ENCODE measurements around the gene PDCD6IP. TPM values are rescaled to one million over a fixed set of nuclear protein-coding genes. Genes with fewer than 3 reads are reported as not detected.
"Not testable (repeated sequence)": the region's sequence is repeated elsewhere in the genome, so short reads cannot be mapped to it uniquely, and the experiment has no call there.

The PDCD6IP gene, protein sequence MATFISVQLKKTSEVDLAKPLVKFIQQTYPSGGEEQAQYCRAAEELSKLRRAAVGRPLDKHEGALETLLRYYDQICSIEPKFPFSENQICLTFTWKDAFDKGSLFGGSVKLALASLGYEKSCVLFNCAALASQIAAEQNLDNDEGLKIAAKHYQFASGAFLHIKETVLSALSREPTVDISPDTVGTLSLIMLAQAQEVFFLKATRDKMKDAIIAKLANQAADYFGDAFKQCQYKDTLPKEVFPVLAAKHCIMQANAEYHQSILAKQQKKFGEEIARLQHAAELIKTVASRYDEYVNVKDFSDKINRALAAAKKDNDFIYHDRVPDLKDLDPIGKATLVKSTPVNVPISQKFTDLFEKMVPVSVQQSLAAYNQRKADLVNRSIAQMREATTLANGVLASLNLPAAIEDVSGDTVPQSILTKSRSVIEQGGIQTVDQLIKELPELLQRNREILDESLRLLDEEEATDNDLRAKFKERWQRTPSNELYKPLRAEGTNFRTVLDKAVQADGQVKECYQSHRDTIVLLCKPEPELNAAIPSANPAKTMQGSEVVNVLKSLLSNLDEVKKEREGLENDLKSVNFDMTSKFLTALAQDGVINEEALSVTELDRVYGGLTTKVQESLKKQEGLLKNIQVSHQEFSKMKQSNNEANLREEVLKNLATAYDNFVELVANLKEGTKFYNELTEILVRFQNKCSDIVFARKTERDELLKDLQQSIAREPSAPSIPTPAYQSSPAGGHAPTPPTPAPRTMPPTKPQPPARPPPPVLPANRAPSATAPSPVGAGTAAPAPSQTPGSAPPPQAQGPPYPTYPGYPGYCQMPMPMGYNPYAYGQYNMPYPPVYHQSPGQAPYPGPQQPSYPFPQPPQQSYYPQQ
- polyA plus RNA-seq (2012; ENCODE audit: missing spikeins), result 85.1 TPM

DNA sequence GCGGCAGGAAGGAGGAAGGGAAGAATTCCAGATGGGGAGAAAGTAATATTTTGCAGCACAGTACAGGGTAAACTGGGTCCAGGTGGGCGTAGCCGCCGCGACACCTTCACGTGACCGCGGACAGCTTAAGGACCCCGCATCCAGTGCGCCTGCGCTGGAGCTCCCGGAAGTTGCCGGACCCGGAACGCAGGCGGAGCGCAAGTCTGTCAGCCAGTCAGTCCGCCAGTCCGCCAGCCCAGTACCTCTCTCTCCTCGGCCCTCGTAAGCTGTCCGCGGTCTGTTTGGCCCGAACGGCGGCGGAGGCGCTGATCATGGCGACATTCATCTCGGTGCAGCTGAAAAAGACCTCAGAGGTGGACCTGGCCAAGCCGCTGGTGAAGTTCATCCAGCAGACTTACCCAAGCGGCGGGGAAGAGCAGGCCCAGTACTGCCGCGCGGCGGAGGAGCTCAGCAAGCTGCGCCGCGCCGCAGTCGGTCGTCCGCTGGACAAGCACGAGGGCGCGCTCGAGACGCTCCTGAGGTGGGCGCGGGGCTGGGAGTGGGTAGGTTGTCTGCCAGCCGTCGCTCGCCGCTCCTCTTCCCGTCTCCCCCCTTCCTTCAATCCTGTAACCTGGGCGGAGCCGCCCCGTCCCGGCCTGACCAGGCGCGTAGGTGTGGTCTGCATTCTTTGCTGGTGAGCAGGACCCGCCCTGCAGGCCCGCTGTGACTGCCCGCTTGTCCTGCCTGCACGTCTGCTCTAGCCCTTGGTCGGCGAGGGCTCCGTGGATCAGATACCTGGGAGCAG, at the start of gene PDCD6IP:
Gene PDCD6IP (plus strand): TSS at position 213 of the 784 bp plus-strand sequence. CDS start 99 bp downstream, at position 312.
- DNase-seq (ENCODE audit: insufficient read length) (peak; percentile 77), FAIRE-seq (peak; percentile 98)
- TF ChIP-seq TAF1 (IDR thresholded peaks at IDR 0.05; ENCODE audit: borderline replicate concordance, low read depth, low read length) (peak; percentile 92), POLR2A (IDR thresholded peaks at IDR 0.05; ENCODE audit: low read depth, low read length) (peak; percentile 98), POLR2AphosphoS5 (IDR thresholded peaks at IDR 0.05; ENCODE audit: low read depth, low read length) (peak; percentile 98)

GRCh38 chr3:33749546-33750210, 48.8 kb upstream of the PDCD6IP start:
- FAIRE-seq (no peak), DNase-seq (ENCODE audit: insufficient read length) (no peak)
- TF ChIP-seq POLR2AphosphoS5 (IDR thresholded peaks at IDR 0.05; ENCODE audit: low read depth, low read length) (no peak), POLR2A (IDR thresholded peaks at IDR 0.05; ENCODE audit: low read depth, low read length) (no peak), TAF1 (IDR thresholded peaks at IDR 0.05; ENCODE audit: borderline replicate concordance, low read depth, low read length) (no peak)

GRCh38 chr3:33750211-33750548, 48.2 kb upstream of the PDCD6IP start:
- FAIRE-seq (no peak), DNase-seq (ENCODE audit: insufficient read length) (no peak)
- no peak for TF ChIP-seq TAF1 (IDR thresholded peaks at IDR 0.05; ENCODE audit: borderline replicate concordance, low read depth, low read length)
- TF ChIP-seq POLR2A (IDR thresholded peaks at IDR 0.05; ENCODE audit: low read depth, low read length), result no peak
- no peak for TF ChIP-seq POLR2AphosphoS5 (IDR thresholded peaks at IDR 0.05; ENCODE audit: low read depth, low read length)

- DNase-seq (ENCODE audit: insufficient read length) (no peak), FAIRE-seq (no peak)
- TF ChIP-seq TAF1 (IDR thresholded peaks at IDR 0.05; ENCODE audit: borderline replicate concordance, low read depth, low read length) (no peak), POLR2A (IDR thresholded peaks at IDR 0.05; ENCODE audit: low read depth, low read length) (no peak), POLR2AphosphoS5 (IDR thresholded peaks at IDR 0.05; ENCODE audit: low read depth, low read length) (no peak)
These were observed 47.1 kb upstream of the PDCD6IP start for GRCh38 chr3:33751336-33751735.

- DNase-seq (ENCODE audit: insufficient read length); FAIRE-seq: not testable (repeated sequence)
These were observed 44.0 kb upstream of the PDCD6IP start for GRCh38 chr3:33754391-33754790.

- TF ChIP-seq POLR2A (IDR thresholded peaks at IDR 0.05; ENCODE audit: low read depth, low read length) (no peak), POLR2AphosphoS5 (IDR thresholded peaks at IDR 0.05; ENCODE audit: low read depth, low read length) (no peak), TAF1 (IDR thresholded peaks at IDR 0.05; ENCODE audit: borderline replicate concordance, low read depth, low read length) (no peak)
- FAIRE-seq, result no peak
- DNase-seq (ENCODE audit: insufficient read length), result no peak
These were observed 40.1 kb upstream of the PDCD6IP start for GRCh38 chr3:33758281-33758680.

GRCh38 chr3:33758864-33759263, 39.6 kb upstream of the PDCD6IP start:
- TF ChIP-seq POLR2AphosphoS5 (IDR thresholded peaks at IDR 0.05; ENCODE audit: low read depth, low read length), result no peak
- TF ChIP-seq TAF1 (IDR thresholded peaks at IDR 0.05; ENCODE audit: borderline replicate concordance, low read depth, low read length), result no peak
- TF ChIP-seq POLR2A (IDR thresholded peaks at IDR 0.05; ENCODE audit: low read depth, low read length), result no peak
- DNase-seq (ENCODE audit: insufficient read length), result no peak
- FAIRE-seq, result no peak

DNA sequence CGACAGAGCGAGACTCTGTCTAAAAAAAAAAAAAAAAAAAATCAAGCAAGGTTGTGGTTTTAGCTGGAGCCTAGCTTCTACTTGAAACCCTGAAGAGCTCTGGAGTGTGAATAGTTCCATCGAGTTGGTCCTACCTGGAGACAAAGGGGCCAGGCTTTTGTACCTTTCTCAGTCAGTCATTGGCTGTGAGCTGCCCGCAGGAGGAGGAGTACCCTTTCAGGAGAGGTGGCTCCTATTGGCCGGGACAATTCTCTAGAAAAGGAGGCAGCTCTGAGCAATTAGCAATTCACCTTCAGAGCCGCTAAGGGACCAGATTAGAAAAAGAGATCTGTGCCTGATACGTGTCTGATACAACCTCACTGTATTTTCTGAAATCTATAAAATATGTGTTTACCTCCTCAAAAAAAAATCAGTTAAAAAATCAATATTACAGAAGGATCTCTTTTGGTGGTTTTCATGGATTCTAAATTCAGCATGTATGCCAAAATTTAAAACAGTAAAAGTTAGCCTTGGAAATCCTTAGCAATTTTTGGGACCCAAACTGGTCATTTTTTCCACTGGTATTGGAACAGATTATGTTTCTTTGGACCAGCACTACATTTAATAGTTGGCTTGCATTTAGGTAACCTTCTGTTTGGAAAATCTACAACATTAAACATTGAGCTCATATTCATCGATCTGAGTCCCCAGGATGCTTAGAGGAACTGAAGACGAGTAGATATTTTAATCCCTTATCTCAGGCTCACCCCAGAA, 29.7 kb upstream of the PDCD6IP start:
- TF ChIP-seq POLR2AphosphoS5 (IDR thresholded peaks at IDR 0.05; ENCODE audit: low read depth, low read length) (no peak), POLR2A (IDR thresholded peaks at IDR 0.05; ENCODE audit: low read depth, low read length) (no peak)
- no peak for FAIRE-seq
- DNase-seq (ENCODE audit: insufficient read length), result no peak

DNA sequence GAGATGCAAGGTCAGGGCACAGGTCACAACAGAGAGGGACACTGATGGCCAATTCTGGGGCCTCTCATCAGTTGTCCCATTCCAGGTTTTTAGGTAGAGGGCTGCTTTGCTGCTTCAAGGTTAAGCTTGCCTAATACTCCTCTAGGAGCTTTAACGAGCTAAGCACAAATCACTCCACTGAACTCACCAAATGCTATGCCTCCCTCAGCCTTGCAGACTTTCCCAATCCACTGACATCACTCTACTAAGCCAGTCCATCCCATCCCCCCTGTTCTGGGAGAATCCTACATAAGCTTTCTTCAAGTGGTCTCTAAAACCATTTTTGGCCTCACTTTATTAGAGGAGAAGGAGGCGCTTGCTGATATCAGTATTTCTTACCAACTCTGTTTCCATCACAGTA, 24.8 kb upstream of the PDCD6IP start:
- TF ChIP-seq POLR2A (IDR thresholded peaks at IDR 0.05; ENCODE audit: low read depth, low read length), result no peak
- TF ChIP-seq TAF1 (IDR thresholded peaks at IDR 0.05; ENCODE audit: borderline replicate concordance, low read depth, low read length), result no peak
- TF ChIP-seq POLR2AphosphoS5 (IDR thresholded peaks at IDR 0.05; ENCODE audit: low read depth, low read length), result no peak
- FAIRE-seq, result no peak
- DNase-seq (ENCODE audit: insufficient read length), result no peak

GRCh38 chr3:33775363-33775762, 23.1 kb upstream of the PDCD6IP start:
- TF ChIP-seq POLR2A (IDR thresholded peaks at IDR 0.05; ENCODE audit: low read depth, low read length) (no peak), POLR2AphosphoS5 (IDR thresholded peaks at IDR 0.05; ENCODE audit: low read depth, low read length) (no peak), TAF1 (IDR thresholded peaks at IDR 0.05; ENCODE audit: borderline replicate concordance, low read depth, low read length) (no peak)
- FAIRE-seq, result no peak
- no peak for DNase-seq (ENCODE audit: insufficient read length)

Data from GM12892 (cell line).